Cortex of kidney (tissue), 1 donor: Measurements from ENCODE around the gene ABLIM1.

Experiments
- DNase-seq: peaks from one replicate; lab custom pipeline; 2025; lab: John Stamatoyannopoulos, UW

Gene ABLIM1

DNA sequence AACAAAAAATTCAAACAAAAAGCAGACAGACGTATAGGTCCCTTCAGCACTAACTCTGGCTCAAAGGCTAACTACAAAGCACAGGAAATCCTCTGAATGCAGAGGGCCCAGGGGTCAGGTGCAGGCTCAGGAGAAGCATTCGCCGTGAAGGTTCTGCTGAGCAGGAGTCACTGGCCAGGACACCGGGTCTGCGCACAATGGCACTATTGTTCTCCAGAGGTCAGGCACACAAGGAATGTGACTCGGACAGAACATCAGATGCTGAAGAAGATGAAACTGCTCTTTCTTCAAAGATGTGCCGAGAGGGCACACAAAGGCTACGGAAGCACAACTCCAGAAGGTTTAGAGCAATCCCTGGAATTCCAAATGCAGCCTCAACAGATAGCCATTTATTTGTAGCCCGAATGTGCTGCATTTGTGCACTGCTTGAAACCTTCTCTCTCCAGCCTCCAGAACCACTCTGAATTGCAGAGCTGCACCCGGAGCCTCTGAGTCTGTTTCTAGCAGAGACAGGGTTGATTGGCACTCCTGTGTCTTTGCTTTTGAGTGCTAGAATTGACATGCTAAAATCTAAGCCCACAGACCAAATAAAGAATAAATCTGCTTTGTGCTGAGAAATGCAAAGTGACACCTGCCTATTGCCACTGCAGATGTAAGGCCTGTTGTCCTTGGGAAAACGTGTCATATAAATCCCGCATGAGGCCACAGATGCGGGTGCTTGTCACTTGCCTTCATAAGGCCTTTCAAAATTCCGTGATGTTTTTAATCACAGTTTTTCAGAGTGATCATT lies 168.4 kb downstream of the ABLIM1 start:
- DNase-seq: no peak

- DNase-seq: no peak
Measured at GRCh38 chr10:114487815-114488536, 170.1 kb downstream of the ABLIM1 start.

- DNase-seq: no peak
Measured at GRCh38 chr10:114486938-114487814, 170.9 kb downstream of the ABLIM1 start.

- no peak for DNase-seq
Measured at GRCh38 chr10:114485696-114486400, 172.2 kb downstream of the ABLIM1 start.

DNA sequence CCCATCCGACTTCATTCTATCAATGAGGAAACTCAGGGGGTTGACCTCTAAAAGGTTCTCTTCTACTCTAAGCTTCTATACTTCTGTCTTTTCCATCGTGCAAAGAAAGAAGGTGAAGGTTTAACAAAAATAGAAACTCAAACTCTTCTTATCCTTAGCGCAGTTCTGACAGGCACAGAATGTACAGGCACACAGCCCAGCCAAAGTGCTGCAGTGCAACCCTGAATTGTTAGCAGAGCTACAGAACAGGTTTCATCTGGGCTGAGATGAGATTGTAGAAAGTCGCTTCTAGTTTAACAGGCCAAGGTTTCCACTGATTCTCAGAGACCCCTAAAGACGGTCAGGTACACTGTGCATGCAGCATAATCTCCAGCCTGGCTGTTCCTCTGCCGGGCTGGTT lies 174.5 kb downstream of the ABLIM1 start:
- no peak for DNase-seq

DNA sequence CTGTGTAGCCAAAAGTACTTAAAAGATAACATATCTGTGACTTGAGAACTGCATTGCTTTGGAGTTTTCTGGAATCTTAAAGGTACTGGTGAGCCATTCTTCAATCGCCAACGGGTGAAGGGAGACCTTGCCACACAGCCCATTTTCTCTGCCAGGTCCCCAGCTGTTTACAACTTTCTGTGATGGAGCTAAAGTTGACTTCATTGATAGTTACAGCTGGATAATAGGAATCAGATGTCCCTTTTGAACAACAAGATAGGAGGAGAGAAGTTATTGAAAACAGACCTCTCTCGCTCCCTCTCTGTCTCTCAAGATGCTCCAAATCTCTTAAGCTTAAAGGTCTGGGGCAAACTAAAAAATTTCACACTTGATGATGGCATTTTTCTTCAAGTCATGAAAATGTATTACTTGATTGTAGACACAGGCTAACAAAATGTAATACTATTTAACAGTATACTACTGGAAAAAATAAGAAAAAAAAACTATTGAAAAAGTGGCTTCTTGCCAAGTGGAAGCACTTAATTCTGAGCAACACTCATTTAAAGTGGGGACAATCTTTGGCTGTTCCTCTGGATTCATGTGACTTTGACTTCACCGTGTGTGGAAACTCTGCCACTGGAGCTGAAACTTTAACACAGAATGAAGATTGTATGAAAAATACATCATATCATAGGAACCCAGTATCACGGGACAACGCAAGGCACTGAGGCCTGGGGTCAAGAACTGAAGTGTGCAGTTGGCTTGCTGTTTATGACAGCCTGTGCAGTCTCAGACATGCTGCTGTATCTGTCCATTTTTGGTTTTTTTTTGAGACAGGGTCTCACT lies 175.4 kb downstream of the ABLIM1 start:
- DNase-seq: no peak

GRCh38 chr10:114481055-114481454 lies 177.0 kb downstream of the ABLIM1 start:
- DNase-seq: no peak

DNA sequence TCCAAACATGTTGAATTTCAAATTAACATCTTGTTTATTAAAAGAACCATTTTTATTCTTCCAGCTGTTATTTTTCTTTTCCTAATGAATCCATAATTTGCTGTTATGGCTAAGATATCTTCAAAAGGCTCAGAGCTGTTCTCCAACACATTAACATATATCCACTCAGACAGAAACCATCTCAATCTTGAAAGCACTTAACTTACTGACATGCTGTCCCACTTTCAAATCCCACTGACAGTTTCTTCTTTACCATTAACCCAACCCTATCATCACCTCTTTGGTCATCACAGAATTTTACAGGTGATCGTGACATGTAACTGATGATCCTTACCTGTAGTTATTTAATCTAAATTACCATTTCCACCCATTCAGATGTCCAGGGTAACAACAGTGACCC lies 178.2 kb downstream of the ABLIM1 start:
- DNase-seq: no peak

DNA sequence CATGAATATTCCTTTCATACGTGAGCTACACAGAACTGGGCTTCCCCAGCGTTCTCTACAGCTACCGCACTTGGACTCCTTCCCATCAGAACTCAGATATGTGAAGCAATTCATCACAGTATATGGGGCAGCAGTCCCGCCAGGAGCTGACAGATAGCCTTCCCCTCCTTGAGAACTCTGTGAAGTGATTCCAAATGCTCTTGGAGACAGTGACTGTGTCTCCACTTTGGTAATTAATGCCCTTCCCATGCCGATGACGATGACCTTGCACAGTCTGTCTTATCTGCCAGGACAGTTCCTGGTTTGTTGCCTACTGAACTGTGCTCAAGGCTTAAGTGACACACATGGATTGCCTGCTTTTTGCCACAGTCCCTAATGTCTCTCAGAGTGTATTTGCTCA lies 178.8 kb downstream of the ABLIM1 start:
- DNase-seq: no peak

- DNase-seq: no peak
Measured at GRCh38 chr10:114478281-114478680, 179.8 kb downstream of the ABLIM1 start.

DNA sequence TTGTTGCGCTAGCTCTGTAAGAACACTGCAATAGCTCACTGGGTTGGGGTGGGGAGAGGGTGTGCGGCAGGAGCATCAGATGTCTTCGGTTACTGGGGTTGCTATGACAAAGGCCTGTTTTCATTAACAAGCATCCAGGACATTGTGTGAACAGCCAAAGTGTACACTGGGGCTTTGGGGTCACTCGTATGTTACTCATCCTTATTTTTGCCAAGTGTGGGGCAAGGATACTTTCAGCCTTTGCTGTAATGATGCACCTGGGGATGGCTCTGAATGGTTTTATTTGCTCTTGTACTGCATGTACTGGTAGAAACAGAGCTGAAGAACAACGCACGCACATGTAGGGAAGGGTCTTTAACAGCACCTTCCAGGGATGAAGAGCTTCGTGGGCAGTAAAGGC lies 180.8 kb downstream of the ABLIM1 start:
- DNase-seq: no peak

GRCh38 chr10:114474989-114475388 lies 183.1 kb downstream of the ABLIM1 start:
- no peak for DNase-seq

DNA sequence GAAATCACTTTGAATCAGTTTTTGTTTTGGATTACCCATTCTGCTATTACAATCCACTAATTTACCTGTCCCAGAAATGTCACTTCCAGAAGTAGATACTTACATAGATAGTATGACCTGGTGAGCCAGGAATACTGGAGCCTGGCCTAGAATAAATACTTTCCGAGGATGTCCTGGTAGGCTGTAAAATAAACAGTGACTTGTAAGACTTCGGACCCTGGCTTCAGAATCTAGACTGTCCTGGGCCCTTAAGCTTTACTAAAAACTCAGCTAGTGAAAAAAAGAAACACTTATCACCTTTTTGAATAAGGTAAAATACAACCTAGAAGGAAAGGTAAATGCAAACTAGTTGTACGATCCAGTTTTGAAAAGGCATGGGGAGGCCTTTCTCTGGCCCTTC lies 184.3 kb downstream of the ABLIM1 start:
- DNase-seq: no peak

- DNase-seq: no peak
Measured at GRCh38 chr10:114472877-114473253, 185.2 kb downstream of the ABLIM1 start.

GRCh38 chr10:114471906-114472876 lies 185.9 kb downstream of the ABLIM1 start:
- DNase-seq: no peak

DNA sequence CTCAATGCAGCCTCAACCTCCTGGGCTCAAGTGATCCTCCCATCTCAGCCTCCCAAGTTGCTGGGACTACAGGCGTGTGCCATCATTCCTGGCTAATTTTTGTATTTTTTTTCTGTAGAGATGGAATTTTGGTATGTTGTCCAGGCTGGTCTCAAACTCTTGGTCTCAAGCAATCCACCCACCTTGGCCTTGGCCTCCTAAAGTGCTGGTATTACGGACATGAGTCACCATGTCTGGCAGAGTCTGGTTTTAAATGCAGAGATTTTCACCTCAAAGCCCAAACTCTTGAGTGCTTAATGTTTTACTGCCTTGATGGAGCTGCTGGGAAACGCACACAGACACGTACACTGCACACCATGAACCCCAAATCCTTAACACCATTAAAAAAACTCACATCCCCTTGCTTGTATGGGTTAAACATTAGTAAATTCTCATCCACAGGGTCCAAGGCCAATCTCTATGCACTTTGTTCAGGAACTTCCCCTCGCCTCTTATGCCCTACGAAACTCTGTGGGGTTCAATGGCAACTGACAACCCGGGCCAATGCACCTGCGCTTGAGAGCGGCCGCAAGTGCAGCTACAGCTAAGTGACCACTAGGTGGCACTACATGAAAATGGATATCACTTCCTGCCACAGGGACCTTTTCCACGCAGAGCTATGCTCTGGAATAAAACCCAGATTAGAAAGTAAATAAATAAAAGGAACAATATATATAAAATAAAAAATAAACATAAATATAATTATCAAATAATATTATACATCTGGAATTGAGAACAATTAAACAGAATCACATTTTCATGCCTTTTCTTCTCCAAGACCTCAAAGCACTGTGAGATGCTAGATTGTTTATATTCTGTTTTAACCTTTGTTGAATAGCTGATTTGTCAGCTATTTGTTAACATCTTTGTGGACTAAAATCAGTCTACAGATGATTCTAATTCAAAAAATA lies 186.8 kb downstream of the ABLIM1 start:
- no peak for DNase-seq

DNA sequence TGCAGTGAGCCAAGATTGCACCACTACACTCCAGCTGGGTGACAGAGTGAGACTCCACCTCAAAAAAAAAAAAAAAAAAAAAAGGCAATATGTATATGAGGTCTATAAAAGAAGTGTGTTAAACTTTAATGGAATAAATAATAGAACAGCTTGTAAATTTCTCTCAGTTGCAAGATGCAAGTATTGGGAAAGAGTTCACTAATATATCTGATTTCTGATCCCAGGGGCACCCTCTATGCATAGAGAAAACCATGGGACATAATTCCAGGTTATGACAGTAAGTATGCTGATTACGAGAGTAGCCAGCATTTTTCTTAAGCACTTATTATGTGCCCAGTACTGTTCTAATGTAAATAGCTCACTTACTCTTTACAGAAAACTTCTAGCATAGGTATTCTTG lies 187.7 kb downstream of the ABLIM1 start:
- no peak for DNase-seq

- DNase-seq: no peak
Measured at GRCh38 chr10:114458955-114459354, 199.1 kb downstream of the ABLIM1 start.
